IPS DF 6.9 (cell line): ENCODE measurements around the gene GNAL.
"Not testable (repeated sequence)": the region's sequence is repeated elsewhere in the genome, so short reads cannot be mapped to it uniquely, and the experiment has no call there.

ENCODE experiments used
- DNase-seq: peaks from one replicate; pipeline ENCODE4 v3.0.0-alpha.2; 2013; ENCODE audit warnings: low read depth, low spot score
- H3K27ac ChIP-seq: one replicate; pipeline ENCODE4 v1.5.1; 2013; ENCODE audit warnings: low read length, control low read depth
- H3K27me3 ChIP-seq: 2 replicates; pipeline ENCODE4 v1.6.1; 2013; ENCODE audit warnings: mild to moderate bottlenecking, low read length; ENCODE audit not compliant: control insufficient read depth, insufficient read depth
- H3K36me3 ChIP-seq: 2 replicates; pipeline ENCODE4 v1.6.1; 2013; ENCODE audit warnings: low read length; ENCODE audit not compliant: control insufficient read depth, insufficient read depth
- H3K4me1 ChIP-seq: 2 replicates; pipeline ENCODE4 v1.6.1; 2013; ENCODE audit warnings: low read length; ENCODE audit not compliant: control insufficient read depth, insufficient read depth
- H3K4me3 ChIP-seq: 2 replicates; pipeline ENCODE4 v1.5.1; 2013; ENCODE audit warnings: mild to moderate bottlenecking, low read length
- H3K9me3 ChIP-seq: 2 replicates; pipeline ENCODE4 v1.6.1; 2013; ENCODE audit warnings: low read length, inconsistent platforms; ENCODE audit not compliant: control insufficient read depth, insufficient read depth
- WGBS: extraction: QIAGEN DNeasy Blood & Tissue Kit; methylation state at CpG from one replicate; pipeline ENCODE4 v1.1.7; 2013; ENCODE audit warnings: mixed read lengths, missing lambda C conversion rate; ENCODE audit not compliant: insufficient read length, insufficient coverage; 5-methylcytosine and 5-hydroxymethylcytosine counted together

Gene GNAL

DNA sequence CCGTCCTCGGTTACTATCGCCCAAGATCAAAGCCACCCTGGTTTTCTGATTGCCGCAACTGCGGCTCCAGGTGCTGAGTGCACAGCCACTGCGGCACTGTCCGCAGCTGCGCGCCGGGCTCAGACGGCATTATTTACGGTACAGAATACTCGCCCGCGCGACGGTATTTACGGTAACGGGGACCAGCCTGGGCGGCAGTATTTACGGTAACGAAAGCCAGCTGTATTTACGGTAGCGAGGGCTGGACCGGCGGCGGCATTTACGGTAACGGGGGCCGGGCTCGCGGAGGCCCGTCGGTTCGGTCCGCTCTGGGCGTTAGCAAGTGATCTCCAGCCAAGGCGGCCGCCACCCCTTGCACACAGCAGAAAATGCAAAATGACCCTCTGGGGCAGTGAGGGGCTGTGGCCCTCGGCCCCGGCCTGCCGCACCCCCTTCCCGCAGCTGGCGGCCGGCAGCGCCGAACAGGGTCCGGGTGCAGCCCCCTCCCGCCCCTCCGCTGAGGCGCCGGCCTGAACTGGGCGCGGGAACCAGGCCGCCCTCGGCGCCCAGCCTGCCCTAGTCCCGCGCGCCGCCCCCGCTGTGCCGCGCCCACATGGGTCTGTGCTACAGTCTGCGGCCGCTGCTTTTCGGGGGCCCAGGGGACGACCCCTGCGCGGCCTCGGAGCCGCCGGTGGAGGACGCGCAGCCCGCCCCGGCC is at the start of gene GNAL:
Gene GNAL (plus strand): TSS at position 293 of the 697 bp plus-strand sequence. CDS start 300 bp downstream, at position 593.
- H3K4me1 ChIP-seq, result no peaks in the 10 kb centered on the region
- no peak within 1 kb of the TSS for H3K27ac ChIP-seq
- H3K4me3 ChIP-seq, result peak within 1 kb of the TSS; percentile 80
- peaks cover 5% of the 10 kb centered on the region; the same call in 1 of the 2 replicates for H3K27me3 ChIP-seq
- WGBS, result no CpG with 5 or more reads among the region's 77 CpGs
- DNase-seq, result peak; percentile 67
- no peaks in the 10 kb centered on the region for H3K36me3 ChIP-seq
- no peaks in the 10 kb centered on the region for H3K9me3 ChIP-seq

DNA sequence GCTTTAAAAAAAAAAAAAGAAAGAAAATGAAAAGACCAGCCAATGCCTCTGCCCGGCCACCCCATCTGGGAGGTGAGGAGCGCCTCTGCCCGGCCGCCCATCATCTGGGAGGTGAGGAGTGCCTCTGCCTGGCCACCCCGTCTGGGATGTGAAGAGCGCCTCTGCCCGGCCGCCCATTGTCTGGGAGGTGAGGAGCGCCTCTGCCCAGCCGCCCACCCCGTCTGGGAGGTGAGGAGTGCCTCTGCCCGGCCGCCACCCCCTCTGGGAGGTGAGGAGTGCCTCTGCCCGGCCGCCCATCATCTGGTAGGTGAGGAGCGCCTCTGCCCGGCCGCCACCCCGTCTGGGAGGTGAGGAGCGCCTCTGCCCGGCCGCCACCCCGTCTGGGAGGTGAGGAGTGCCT is 41.8 kb upstream of the GNAL start:
- not testable (repeated sequence) for DNase-seq, H3K4me3 ChIP-seq, H3K27ac ChIP-seq, H3K4me1 ChIP-seq, H3K27me3 ChIP-seq, H3K9me3 ChIP-seq, H3K36me3 ChIP-seq
- no CpG with 5 or more reads among the region's 23 CpGs for WGBS

DNA sequence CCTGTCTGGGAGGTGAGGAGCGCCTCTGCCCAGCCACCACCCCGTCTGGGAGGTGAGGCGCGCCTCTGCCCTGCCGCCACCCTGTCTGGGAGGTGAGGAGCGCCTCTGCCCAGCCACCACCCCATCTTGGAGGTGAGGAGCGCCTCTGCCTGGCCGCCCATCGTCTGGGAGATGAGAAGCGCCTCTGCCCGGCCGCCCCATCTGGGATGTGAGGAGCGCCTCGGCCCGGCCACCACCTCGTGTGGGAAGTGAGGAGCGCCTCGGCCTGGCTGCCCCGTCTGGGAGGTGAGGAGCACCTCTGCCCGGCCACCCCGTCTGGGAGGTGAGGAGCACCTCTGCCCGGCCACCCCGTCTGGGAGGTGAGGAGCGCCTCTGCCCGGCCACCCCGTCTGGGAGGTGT is 41.3 kb upstream of the GNAL start:
- no CpG with 5 or more reads among the region's 26 CpGs for WGBS
- H3K4me3 ChIP-seq, H3K4me1 ChIP-seq, H3K27ac ChIP-seq, H3K36me3 ChIP-seq, H3K9me3 ChIP-seq, DNase-seq, H3K27me3 ChIP-seq: not testable (repeated sequence)

DNA sequence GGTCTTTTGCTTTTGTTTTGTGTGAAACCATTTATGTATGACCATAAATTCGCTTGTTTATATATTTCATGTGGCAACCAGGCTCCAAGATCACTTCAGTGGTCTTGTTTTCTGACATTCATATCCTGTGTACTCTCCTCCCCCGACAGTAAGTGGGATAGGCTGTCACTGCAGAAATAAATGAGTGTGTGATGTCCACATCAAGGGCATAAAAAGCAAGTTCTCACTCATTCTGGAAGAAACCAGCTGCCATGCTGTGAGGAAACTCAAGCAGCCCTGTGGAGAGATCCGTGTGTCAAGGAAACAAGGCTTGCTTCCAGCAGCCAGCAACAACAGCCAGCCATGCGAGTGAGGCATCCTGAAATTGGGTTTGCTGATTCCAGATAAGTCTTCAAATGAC is 39.2 kb upstream of the GNAL start:
- no peak overlapping the region for H3K4me3 ChIP-seq
- no peaks in the 10 kb centered on the region for H3K4me1 ChIP-seq
- no peak overlapping the region for H3K27ac ChIP-seq
- whole genome bisulfite sequencing, result no CpG with 5 or more reads among the region's 4 CpGs
- no peaks in the 10 kb centered on the region; the same call in 1 of the 2 replicates for H3K27me3 ChIP-seq
- H3K9me3 ChIP-seq, result no peaks in the 10 kb centered on the region; the same call in 1 of the 2 replicates
- H3K36me3 ChIP-seq, result no peaks in the 10 kb centered on the region
- DNase-seq, result no peak

DNA sequence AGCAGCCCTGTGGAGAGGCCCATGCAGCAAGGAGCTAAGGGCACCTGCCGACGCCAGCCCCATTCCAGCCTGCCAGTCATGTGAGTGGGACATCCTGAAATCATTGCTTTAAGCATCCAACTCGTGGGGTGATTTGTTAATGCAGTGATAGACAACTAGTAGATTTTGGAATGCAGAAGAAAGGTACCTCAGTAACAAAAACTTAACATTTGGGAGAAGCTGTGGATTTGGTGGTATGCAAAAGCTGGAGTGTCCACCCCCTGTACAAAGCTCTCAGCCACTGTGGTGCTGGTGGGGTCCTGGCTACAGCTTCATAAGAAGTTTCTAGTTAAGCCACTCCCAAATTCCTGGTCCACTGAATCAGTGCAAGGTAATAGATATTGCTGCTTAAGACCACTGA is 37.2 kb upstream of the GNAL start:
- no CpG with 5 or more reads among the region's 3 CpGs for WGBS

DNA sequence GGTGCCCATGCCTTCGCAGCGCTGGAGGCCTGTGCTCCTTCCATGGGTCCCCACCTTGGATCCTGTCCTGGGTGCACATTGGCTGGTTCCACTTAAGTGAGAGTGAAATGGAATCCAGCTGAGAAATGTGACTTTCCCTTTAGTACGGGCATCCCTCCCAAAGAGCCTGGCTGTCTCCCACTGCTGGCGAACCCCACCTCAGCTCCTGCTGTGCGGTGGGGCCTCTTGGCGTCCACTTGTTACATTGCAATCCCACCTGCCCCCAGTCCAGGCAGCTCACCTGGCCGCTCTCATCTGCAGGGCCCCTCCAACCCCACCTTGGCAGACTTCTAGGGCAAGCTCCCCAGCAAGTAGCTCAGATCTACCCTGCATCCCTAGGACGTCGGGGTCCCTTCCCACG is 35.5 kb upstream of the GNAL start:
- no peak overlapping the region for H3K27ac ChIP-seq
- H3K4me1 ChIP-seq, result no peaks in the 10 kb centered on the region
- WGBS, result no CpG with 5 or more reads among the region's 10 CpGs
- no peak for DNase-seq
- H3K9me3 ChIP-seq, result no peaks in the 10 kb centered on the region; the same call in 1 of the 2 replicates
- H3K36me3 ChIP-seq, result no peaks in the 10 kb centered on the region
- no peaks in the 10 kb centered on the region; the same call in 1 of the 2 replicates for H3K27me3 ChIP-seq
- no peak overlapping the region for H3K4me3 ChIP-seq

More for the DNA sequence above, 37.2 kb upstream of the GNAL start:
- no peaks in the 10 kb centered on the region for H3K36me3 ChIP-seq
- no peak overlapping the region for H3K4me3 ChIP-seq
- H3K27ac ChIP-seq, result no peak overlapping the region
- no peak for DNase-seq
- no peaks in the 10 kb centered on the region; the same call in 1 of the 2 replicates for H3K27me3 ChIP-seq
- H3K9me3 ChIP-seq, result no peaks in the 10 kb centered on the region; the same call in 1 of the 2 replicates
- no peaks in the 10 kb centered on the region for H3K4me1 ChIP-seq

DNA sequence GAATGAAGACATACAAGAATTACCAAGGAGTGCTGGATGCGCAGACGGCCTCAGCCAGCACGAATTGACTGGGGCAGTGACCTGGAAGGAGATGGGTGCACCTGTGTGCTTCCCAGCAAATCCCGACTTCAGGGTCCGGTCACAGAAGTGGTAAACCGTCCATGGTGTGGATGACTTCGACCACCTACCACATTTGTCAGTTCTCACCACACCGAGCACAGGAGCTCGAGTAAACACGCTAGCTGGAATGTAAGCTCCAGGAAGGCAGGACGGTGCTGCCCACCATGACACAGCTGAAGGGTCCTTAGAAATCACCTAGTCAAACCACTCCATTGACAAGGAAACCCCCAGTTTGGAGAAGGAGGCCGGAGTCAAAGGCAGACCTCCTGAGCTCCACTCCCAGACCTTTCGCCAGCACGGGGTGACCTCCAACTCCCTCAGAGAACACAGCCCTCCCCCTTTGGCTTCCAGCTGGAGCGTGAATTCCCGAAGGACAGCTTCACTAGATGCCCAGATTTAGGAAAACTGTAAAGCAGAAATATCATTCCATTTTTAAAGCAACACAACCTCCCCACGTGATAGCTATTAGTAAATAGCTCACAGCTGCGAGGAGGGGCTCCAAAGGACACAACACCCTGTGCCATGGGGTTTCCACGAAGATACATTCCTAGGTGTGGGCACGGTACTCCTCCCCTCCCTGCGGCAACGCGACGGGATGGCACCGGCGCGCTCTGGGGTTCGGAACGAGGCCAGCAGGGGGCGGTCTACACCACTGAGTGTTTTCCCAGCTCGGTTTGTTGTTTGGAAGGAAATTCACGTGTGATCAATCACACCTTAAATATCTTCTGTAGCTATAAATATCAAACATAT is 34.1 kb upstream of the GNAL start:
- H3K36me3 ChIP-seq, result no peaks in the 10 kb centered on the region
- no CpG with 5 or more reads among the region's 32 CpGs for WGBS

DNA sequence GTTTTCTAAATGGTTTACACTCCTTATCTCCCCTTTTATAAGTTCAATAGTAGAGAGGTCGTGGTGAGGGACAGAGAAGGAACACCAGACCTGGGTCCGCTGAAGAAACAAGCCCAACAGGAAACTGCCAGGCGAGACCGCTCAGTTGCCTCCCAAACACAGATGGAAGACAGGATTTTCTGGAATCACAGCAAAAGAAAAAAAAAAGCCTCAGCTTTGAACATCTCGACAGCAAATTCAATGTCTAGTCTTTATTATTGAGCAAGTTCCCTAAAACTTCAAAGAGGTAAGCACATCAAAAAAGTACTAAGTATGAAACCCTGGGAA is 33.5 kb upstream of the GNAL start:
- H3K4me3 ChIP-seq, result no peak overlapping the region
- WGBS, result no CpG with 5 or more reads among the region's 5 CpGs
- DNase-seq, result no peak
- H3K9me3 ChIP-seq, result no peaks in the 10 kb centered on the region
- no peaks in the 10 kb centered on the region; the same call in 1 of the 2 replicates for H3K27me3 ChIP-seq
- no peaks in the 10 kb centered on the region for H3K36me3 ChIP-seq
- no peaks in the 10 kb centered on the region for H3K4me1 ChIP-seq
- H3K27ac ChIP-seq, result no peak overlapping the region

More for the DNA sequence above, 34.1 kb upstream of the GNAL start:
- peak; percentile 35 for DNase-seq
- Histone ChIP-seq H3K27ac (no peak overlapping the region), H3K9me3 (no peaks in the 10 kb centered on the region), H3K4me3 (no peak overlapping the region), H3K27me3 (no peaks in the 10 kb centered on the region; the same call in 1 of the 2 replicates), H3K4me1 (no peaks in the 10 kb centered on the region)

DNA sequence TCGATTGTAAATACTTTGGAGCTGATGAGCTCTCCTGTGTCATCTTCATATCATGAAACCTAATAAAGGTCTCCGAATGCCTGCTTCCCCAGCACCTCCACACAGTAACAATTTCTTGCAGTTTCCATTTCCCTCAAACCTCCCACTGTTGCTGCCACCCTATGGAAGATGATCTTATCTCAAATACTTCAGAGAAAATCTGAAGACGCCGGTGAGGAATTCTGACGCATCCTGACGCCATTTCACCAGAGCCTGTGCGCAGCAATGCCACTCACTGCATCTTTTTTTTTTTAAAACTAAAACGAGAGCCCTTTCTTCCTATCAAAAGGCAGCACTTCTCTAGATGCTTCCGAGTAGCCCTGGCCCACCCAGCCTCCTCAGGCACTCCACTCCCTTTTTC is 31.9 kb upstream of the GNAL start:
- no peak for DNase-seq
- Histone ChIP-seq H3K27me3 (no peaks in the 10 kb centered on the region; the same call in 1 of the 2 replicates), H3K4me3 (no peak overlapping the region), H3K36me3 (no peaks in the 10 kb centered on the region), H3K4me1 (no peaks in the 10 kb centered on the region; the same call in 1 of the 2 replicates), H3K27ac (no peak overlapping the region), H3K9me3 (no peaks in the 10 kb centered on the region)
- no CpG with 5 or more reads among the region's 9 CpGs for WGBS

DNA sequence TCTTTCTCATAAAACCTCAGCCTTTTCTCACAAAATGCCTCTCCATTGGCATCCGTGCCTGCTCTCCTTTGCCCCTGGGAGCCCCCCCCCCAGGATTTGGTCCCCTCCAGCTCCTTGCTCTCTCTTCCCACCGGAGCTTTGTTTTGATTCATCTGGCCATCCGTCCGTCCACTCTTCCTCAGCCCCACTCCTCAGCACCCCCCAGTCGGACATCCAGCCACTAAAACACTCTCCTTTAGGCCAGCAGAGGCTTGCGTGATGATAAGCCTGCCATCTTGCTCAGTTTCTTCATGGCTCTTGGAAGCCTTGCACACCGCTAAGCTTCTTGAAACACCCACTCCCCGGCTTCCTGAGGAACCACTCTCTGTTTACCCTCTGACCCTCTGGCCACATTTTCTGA is 31.5 kb upstream of the GNAL start:
- Histone ChIP-seq H3K27me3 (no peaks in the 10 kb centered on the region; the same call in 1 of the 2 replicates), H3K27ac (no peak overlapping the region), H3K36me3 (no peaks in the 10 kb centered on the region), H3K4me3 (no peak overlapping the region), H3K4me1 (no peaks in the 10 kb centered on the region; the same call in 1 of the 2 replicates), H3K9me3 (no peaks in the 10 kb centered on the region)
- no CpG with 5 or more reads among the region's 8 CpGs for WGBS
- no peak for DNase-seq
